Lung (tissue), 16 donors: ENCODE measurements around the gene CPA2. TPM values are rescaled to one million over a fixed set of nuclear protein-coding genes. Genes with fewer than 3 reads are reported as not detected.

Source experiments
- ATAC-seq: fragments of 200-7000 bp; cut with Tn5 transposase; one replicate; pipeline ENCODE4 v1.9.1; 2020; ENCODE audit warnings: moderate number of reproducible peaks; ENCODE audit not compliant: insufficient read depth, low FRiP score
- DNase-seq, 3 donors: peaks; one replicate each; pipeline ENCODE4 v3.0.0-alpha.2; 2013 to 2017
- H3K27ac ChIP-seq, 2 donors: one replicate each; pipeline ENCODE4 v1.5.1; 2013; ENCODE audit warnings: mild to moderate bottlenecking in 2 of 2, moderate library complexity in 2 of 2, control low read depth in 1 of 2, inconsistent platforms in 1 of 2, low read depth in 1 of 2, low read length in 1 of 2
- H3K27me3 ChIP-seq, 3 donors: one replicate each; pipeline ENCODE4 v1.5.1; 2013; ENCODE audit warnings: low read length in 2 of 3; ENCODE audit not compliant: control insufficient read depth in 3 of 3, insufficient read depth in 3 of 3
- H3K36me3 ChIP-seq, 4 donors: one replicate each; pipeline ENCODE4 v1.5.1; 2013; ENCODE audit warnings: low read length in 4 of 4, mild to moderate bottlenecking in 1 of 4, moderate library complexity in 1 of 4; ENCODE audit not compliant: control insufficient read depth in 4 of 4, insufficient read depth in 4 of 4
- H3K4me1 ChIP-seq, 5 donors: one replicate each; pipeline ENCODE4 v1.5.1; 2013; ENCODE audit warnings: low read length in 5 of 5, mild to moderate bottlenecking in 2 of 5, moderate library complexity in 1 of 5; ENCODE audit not compliant: control insufficient read depth in 5 of 5, insufficient read depth in 5 of 5
- H3K4me3 ChIP-seq: one replicate; pipeline ENCODE4 v1.5.1; 2013; ENCODE audit warnings: mild to moderate bottlenecking, control low read depth, moderate library complexity
- H3K9ac ChIP-seq, 2 donors: one replicate each; pipeline ENCODE4 v1.5.1; 2013; ENCODE audit warnings: low read length in 2 of 2, control low read depth in 1 of 2; ENCODE audit not compliant: insufficient read depth in 1 of 2
- H3K9me3 ChIP-seq, 4 donors: one replicate each; pipeline ENCODE4 v1.5.1; 2013; ENCODE audit warnings: low read length in 3 of 4, mild to moderate bottlenecking in 1 of 4, moderate library complexity in 1 of 4; ENCODE audit not compliant: control insufficient read depth in 4 of 4, insufficient read depth in 3 of 4
- WGBS, 2 donors: extraction: QIAGEN DNeasy Blood & Tissue Kit; methylation state at CpG; one replicate each; pipeline ENCODE4 v1.1.7; 2013; 5-methylcytosine and 5-hydroxymethylcytosine counted together
- long read RNA-seq, 5 donors: transcript quantifications; one replicate each; lab custom pipeline, GENCODE V29; 2026
- polyA plus RNA-seq, 2 donors: library from polyadenylated mRNA; stranded (reverse); fragments of 200-250 nt; gene quantifications; one replicate each; pipeline ENCODE4 v1.2.1, GENCODE V29; 2013
- total RNA-seq, 2 donors: library from RNA; depleted of rRNA in 1 of 2; stranded (reverse); fragments of >200 nt in 1 of 2; gene quantifications; one replicate each; pipeline ENCODE4 v1.2.1, GENCODE V29; 2014 to 2021
- TF ChIP-seq, protein P1 (sequence below): IDR thresholded peaks from 2 replicates; pipeline ENCODE4 v1.5.1; 2012; ENCODE audit warnings: mild to moderate bottlenecking; ENCODE audit errors: control extremely low read depth, extremely low read depth
- donor health status: control.
- donor health status: control.
- donor health status: Bipolar disorder and iron deficiency.
- donor health status: healthy.
- donor health status: DM: yes; HTN: yes; CAD: no.

The CPA2 gene
- 1 to 10 TPM in 1 of 2 donors, not detected in 1; 2.0 TPM for total RNA-seq
- under 1 TPM in 1 of 2 donors, not detected in 1; 0.21 TPM for polyA plus RNA-seq
- long read RNA-seq, donor 1, result 0 reads
- long read RNA-seq, donor 2, result 0 reads
- long read RNA-seq, donor 3, result 0 reads
- long read RNA-seq, donor 4, result 0 reads
- long read RNA-seq, donor 5, result 0 reads

- Histone ChIP-seq H3K36me3 (no peaks in the 10 kb centered on the region), H3K4me1 (peaks cover 0 to 2% (median 0%) of the 10 kb centered on the region in 5 donors), H3K27ac (no peak within 1 kb of the TSS), H3K4me3 (no peak within 1 kb of the TSS), H3K9ac (no peak within 1 kb of the TSS), H3K27me3 (no peaks in the 10 kb centered on the region), H3K9me3 (peaks cover 0 to 4% (median under 1%) of the 10 kb centered on the region in 4 donors)
- ATAC-seq (no peak), DNase-seq (no peak)
- TF ChIP-seq, protein P1, sequence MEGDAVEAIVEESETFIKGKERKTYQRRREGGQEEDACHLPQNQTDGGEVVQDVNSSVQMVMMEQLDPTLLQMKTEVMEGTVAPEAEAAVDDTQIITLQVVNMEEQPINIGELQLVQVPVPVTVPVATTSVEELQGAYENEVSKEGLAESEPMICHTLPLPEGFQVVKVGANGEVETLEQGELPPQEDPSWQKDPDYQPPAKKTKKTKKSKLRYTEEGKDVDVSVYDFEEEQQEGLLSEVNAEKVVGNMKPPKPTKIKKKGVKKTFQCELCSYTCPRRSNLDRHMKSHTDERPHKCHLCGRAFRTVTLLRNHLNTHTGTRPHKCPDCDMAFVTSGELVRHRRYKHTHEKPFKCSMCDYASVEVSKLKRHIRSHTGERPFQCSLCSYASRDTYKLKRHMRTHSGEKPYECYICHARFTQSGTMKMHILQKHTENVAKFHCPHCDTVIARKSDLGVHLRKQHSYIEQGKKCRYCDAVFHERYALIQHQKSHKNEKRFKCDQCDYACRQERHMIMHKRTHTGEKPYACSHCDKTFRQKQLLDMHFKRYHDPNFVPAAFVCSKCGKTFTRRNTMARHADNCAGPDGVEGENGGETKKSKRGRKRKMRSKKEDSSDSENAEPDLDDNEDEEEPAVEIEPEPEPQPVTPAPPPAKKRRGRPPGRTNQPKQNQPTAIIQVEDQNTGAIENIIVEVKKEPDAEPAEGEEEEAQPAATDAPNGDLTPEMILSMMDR, result no peak
- 90 to 96% methylated on average over 3 of the region's 3 CpGs for WGBS, 2 donors
Measured at GRCh38 chr7:130266258-130266960, at the start of gene CPA2. Gene CPA2 (plus strand): TSS chr7:130266863. CDS start chr7:130266882, 19 bp downstream.

DNA sequence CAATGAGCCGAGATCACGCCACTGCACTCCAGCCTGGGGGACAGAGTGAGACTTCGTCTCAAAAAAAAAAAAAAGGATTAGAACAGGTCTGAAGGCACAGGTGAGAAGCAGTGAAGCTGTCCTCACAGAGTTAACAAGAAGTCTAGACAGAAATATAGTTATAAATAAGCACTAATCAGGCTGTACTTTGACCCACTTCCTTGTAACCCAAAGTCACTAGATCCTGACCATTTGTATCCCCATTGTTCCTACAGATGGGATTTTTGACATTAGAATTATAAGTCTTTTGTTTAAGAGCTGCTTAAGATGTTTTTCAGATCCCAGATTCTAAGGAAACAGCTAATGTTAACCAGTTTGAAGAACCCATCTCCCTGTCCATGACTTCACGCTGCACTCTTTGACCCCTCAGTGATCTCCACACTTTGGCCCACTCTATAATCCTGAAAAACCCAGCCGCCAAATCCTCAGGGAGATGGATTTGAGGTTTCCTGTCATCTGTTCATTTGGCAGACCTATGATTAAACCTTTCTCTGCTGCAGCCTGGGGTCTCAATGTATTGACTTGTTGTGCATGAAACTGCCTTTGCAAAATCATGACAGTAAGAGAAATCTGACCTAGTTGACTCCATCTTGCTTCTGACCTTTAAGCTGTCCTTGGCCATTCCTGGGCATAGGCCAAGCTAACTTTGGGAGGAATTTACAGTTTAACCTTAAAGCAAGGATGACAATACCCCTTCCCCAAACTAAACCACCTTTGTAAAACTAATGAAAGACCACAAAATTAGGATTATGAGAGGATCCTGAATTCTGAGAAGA, 47.6 kb upstream of the CPA2 start:
- no peak for DNase-seq
- Histone ChIP-seq H3K9ac (no peak overlapping the region), H3K36me3 (no peaks in the 10 kb centered on the region), H3K27me3 (no peaks in the 10 kb centered on the region), H3K4me1 (no peaks in the 10 kb centered on the region), H3K27ac (no peak overlapping the region), H3K9me3 (no peaks in the 10 kb centered on the region), H3K4me3 (no peak overlapping the region)
- no peak for ATAC-seq
- 90 to 94% methylated on average over 5 of the region's 5 CpGs for WGBS, 2 donors
- TF ChIP-seq, protein P1, result no peak

DNA sequence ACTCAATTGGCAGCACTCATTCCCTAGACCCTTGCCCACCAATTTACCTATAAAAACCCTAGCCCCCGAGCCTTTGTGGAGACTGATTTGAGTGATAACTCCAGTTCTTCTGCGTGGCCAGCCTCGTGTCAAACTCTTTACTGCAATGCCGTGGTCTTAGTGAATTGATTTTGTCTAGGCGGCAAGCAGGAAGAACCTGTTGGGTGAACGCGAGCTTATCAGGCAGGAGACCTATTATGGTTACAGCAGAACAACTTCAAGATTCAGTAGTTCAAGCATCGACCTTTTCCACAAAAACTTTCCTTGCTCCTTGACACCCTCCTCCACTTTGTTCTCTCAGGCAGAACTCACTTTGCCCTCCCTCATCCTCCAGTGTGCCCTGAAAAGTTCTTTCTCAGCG, 46.8 kb upstream of the CPA2 start:
- H3K4me3 ChIP-seq, result no peak overlapping the region
- no peak overlapping the region for H3K27ac ChIP-seq
- no peaks in the 10 kb centered on the region for H3K36me3 ChIP-seq
- DNase-seq, result peak in 2 of 3 donors; percentile 44 to 52
- H3K27me3 ChIP-seq, result no peaks in the 10 kb centered on the region
- H3K9me3 ChIP-seq, result no peaks in the 10 kb centered on the region
- 71 to 87% methylated on average over 9 of the region's 9 CpGs for WGBS, 2 donors
- ATAC-seq, result no peak
- no peaks in the 10 kb centered on the region for H3K4me1 ChIP-seq
- H3K9ac ChIP-seq, result no peak overlapping the region
- TF ChIP-seq, protein P1, result no peak
